ENCODE data around the gene CHST11. TPM values are rescaled to one million over a fixed set of nuclear protein-coding genes. Genes with fewer than 3 reads are reported as not detected.

Gene CHST11
- total RNA-seq, 4 donors from 2014 or later = 20.8 to 56.7 (median 26.5) TPM

GRCh38 chr12:104411826-104412641 is 44.7 kb upstream of the CHST11 start:
- Histone ChIP-seq H3K36me3 (no peaks in the 10 kb centered on the region), H3K4me1 (no peaks in the 10 kb centered on the region), H3K4me3 (no peak overlapping the region), H3K27ac (no peak overlapping the region), H3K27me3 (no peaks in the 10 kb centered on the region), H3K9me3 (no peaks in the 10 kb centered on the region)
- 82 to 87% methylated on average over 16 of the region's 16 CpGs for WGBS, 2 donors
- TF ChIP-seq CTCF (IDR thresholded peaks at IDR 0.05) = no peak
- TF ChIP-seq EP300 (IDR thresholded peaks at IDR 0.05) = no peak
- TF ChIP-seq POLR2A (IDR thresholded peaks at IDR 0.05) = no peak
- no peak for DNase-seq (ENCODE audit: low spot score in 2 of 2)

- no peak for DNase-seq (ENCODE audit: low spot score in 2 of 2)
- no peak for TF ChIP-seq POLR2A (IDR thresholded peaks at IDR 0.05)
- WGBS, 2 donors = 71 to 83% methylated on average over 8 of the region's 8 CpGs
Measured at GRCh38 chr12:104412681-104413080, 44.1 kb upstream of the CHST11 start.

GRCh38 chr12:104413330-104413729 is 43.4 kb upstream of the CHST11 start:
- H3K27ac ChIP-seq = no peak overlapping the region
- TF ChIP-seq EP300 (IDR thresholded peaks at IDR 0.05) = no peak
- DNase-seq (ENCODE audit: low spot score in 2 of 2) = no peak
- WGBS, 2 donors = 76 to 86% methylated on average over 6 of the region's 6 CpGs
- no peaks in the 10 kb centered on the region for H3K36me3 ChIP-seq
- H3K27me3 ChIP-seq = no peaks in the 10 kb centered on the region
- no peak overlapping the region for H3K4me3 ChIP-seq
- H3K9me3 ChIP-seq = no peaks in the 10 kb centered on the region
- no peaks in the 10 kb centered on the region for H3K4me1 ChIP-seq

More at GRCh38 chr12:104412681-104413080, 44.1 kb upstream of the CHST11 start:
- Histone ChIP-seq H3K36me3 (no peaks in the 10 kb centered on the region), H3K27ac (no peak overlapping the region), H3K9me3 (no peaks in the 10 kb centered on the region), H3K4me1 (no peaks in the 10 kb centered on the region), H3K4me3 (no peak overlapping the region), H3K27me3 (no peaks in the 10 kb centered on the region)

- Histone ChIP-seq H3K4me3 (no peak overlapping the region), H3K4me1 (no peaks in the 10 kb centered on the region), H3K27me3 (no peaks in the 10 kb centered on the region), H3K9me3 (no peaks in the 10 kb centered on the region), H3K36me3 (no peaks in the 10 kb centered on the region), H3K27ac (no peak overlapping the region)
- WGBS, 2 donors = 45 to 49% methylated on average over 6 of the region's 6 CpGs
- TF ChIP-seq CTCF (IDR thresholded peaks at IDR 0.05) = no peak
- no peak for TF ChIP-seq EP300 (IDR thresholded peaks at IDR 0.05)
- TF ChIP-seq POLR2A (IDR thresholded peaks at IDR 0.05) = no peak
- no peak for DNase-seq (ENCODE audit: low spot score in 2 of 2)
Measured at GRCh38 chr12:104414581-104415341, 42.0 kb upstream of the CHST11 start.

- DNase-seq (ENCODE audit: low spot score in 2 of 2) = no peak
- Histone ChIP-seq H3K36me3 (no peaks in the 10 kb centered on the region), H3K4me1 (no peaks in the 10 kb centered on the region), H3K9me3 (no peaks in the 10 kb centered on the region), H3K4me3 (no peak overlapping the region), H3K27me3 (no peaks in the 10 kb centered on the region), H3K27ac (no peak overlapping the region)
- WGBS, 2 donors = 89 to 92% methylated on average over 9 of the region's 9 CpGs
- TF ChIP-seq EP300 (IDR thresholded peaks at IDR 0.05) = no peak
- no peak for TF ChIP-seq CTCF (IDR thresholded peaks at IDR 0.05)
Measured at GRCh38 chr12:104415342-104415980, 41.3 kb upstream of the CHST11 start.

- H3K4me3 ChIP-seq = no peak overlapping the region
- WGBS, 2 donors = 80 to 83% methylated on average over 6 of the region's 6 CpGs
- H3K27me3 ChIP-seq = no peaks in the 10 kb centered on the region
- TF ChIP-seq EP300 (IDR thresholded peaks at IDR 0.05) (no peak), CTCF (IDR thresholded peaks at IDR 0.05) (no peak), POLR2A (IDR thresholded peaks at IDR 0.05) (no peak)
- DNase-seq (ENCODE audit: low spot score in 2 of 2) = no peak
- no peak overlapping the region for H3K27ac ChIP-seq
- H3K9me3 ChIP-seq = no peaks in the 10 kb centered on the region
- H3K4me1 ChIP-seq = no peaks in the 10 kb centered on the region
- no peaks in the 10 kb centered on the region for H3K36me3 ChIP-seq
Measured at GRCh38 chr12:104416136-104416535, 40.6 kb upstream of the CHST11 start.
